Activated CD4-positive, alpha-beta memory T cell treated with anti-CD3 and anti-CD28 coated beads for 36 hours (primary cell): ENCODE data around the gene GATAD2A. TPM values are rescaled to one million over a fixed set of nuclear protein-coding genes. Genes with fewer than 3 reads are reported as not detected.
"Not testable (repeated sequence)": the region's sequence is repeated elsewhere in the genome, so short reads cannot be mapped to it uniquely, and the experiment has no call there.

Experiments
- CTCF ChIA-PET: fragments of 350-600 bp; sonication (Branson Sonifier 250); formaldehyde crosslinking; loops from one replicate; lab custom pipeline; 2021; ENCODE audit warnings: antibody characterized with exemption, inconsistent platforms; lab: Charles Lee
- POLR2A ChIA-PET: fragments of 350-600 bp; sonication (Branson Sonifier 250); formaldehyde crosslinking; loops from one replicate; lab custom pipeline; 2021; ENCODE audit warnings: antibody characterized with exemption; lab: Charles Lee
- DNase-seq: peaks from one replicate; pipeline ENCODE4 v3.0.0-alpha.2; 2020
- H3K27ac Mint-ChIP-seq: one replicate; pipeline ENCODE4 v1.8.0; 2021; ENCODE audit warnings: mixed read lengths
- H3K27me3 Mint-ChIP-seq: one replicate; pipeline ENCODE4 v1.8.0; 2021; ENCODE audit warnings: mixed read lengths
- H3K36me3 Mint-ChIP-seq: one replicate; pipeline ENCODE4 v1.8.0; 2021; ENCODE audit warnings: mixed read lengths
- H3K4me1 Mint-ChIP-seq: one replicate; pipeline ENCODE4 v1.8.0; 2021; ENCODE audit warnings: low read depth, mixed read lengths
- H3K4me3 Mint-ChIP-seq: one replicate; pipeline ENCODE4 v1.8.0; 2021; ENCODE audit warnings: mild to moderate bottlenecking, mixed read lengths
- H3K9me3 Mint-ChIP-seq: one replicate; pipeline ENCODE4 v1.8.0; 2021; ENCODE audit warnings: mixed read lengths
- intact Hi-C: fragments of 100-400 bp; cut with micrococcal nuclease; formaldehyde crosslinking; loops from one replicate; pipeline ENCODE4 v1.15.1; 2023
- total RNA-seq, 2 experiments: library from RNA; stranded (reverse); gene quantifications; one replicate each; pipeline ENCODE4 v1.2.3, GENCODE V29; 2021

The GATAD2A gene
- total RNA-seq, 2 experiments from 2014 or later: 114 TPM

GRCh38 chr19:19394333-19394732, 11.1 kb upstream of the GATAD2A start:
- H3K36me3 Mint-ChIP-seq, H3K9me3 Mint-ChIP-seq, POLR2A ChIA-PET, H3K4me3 Mint-ChIP-seq, intact Hi-C loops, CTCF ChIA-PET, DNase-seq, H3K27me3 Mint-ChIP-seq: not testable (repeated sequence)
- Mint-ChIP-seq H3K27ac (peak overlapping the region; percentile 72), H3K4me1 (peaks cover 44% of the 10 kb centered on the region)

GRCh38 chr19:19399733-19400433, 5.6 kb upstream of the GATAD2A start:
- ChIA-PET POLR2A (no interaction called here), CTCF (interaction anchor here (1.2 kb wide), 1 partner anchor 91 kb away, joined by 5 read pairs; no protein-coding TSS in a partner anchor)
- no peaks in the 10 kb centered on the region for H3K9me3 Mint-ChIP-seq
- H3K36me3 Mint-ChIP-seq: no peaks in the 10 kb centered on the region
- no peak for DNase-seq
- H3K27me3 Mint-ChIP-seq: no peaks in the 10 kb centered on the region
- H3K27ac Mint-ChIP-seq: peak overlapping the region; percentile 13
- peaks cover 35% of the 10 kb centered on the region for H3K4me1 Mint-ChIP-seq
- no peak overlapping the region for H3K4me3 Mint-ChIP-seq
- intact Hi-C loops: loop anchor here (10.0 kb wide), 1 partner anchor 265 kb away; the partner anchor contains the start of genes ATP13A1 and ZNF101

- Mint-ChIP-seq H3K27ac (peak overlapping the region; percentile 70), H3K36me3 (peaks cover 2% of the 10 kb centered on the region), H3K4me1 (peaks cover 48% of the 10 kb centered on the region), H3K9me3 (no peaks in the 10 kb centered on the region), H3K27me3 (no peaks in the 10 kb centered on the region), H3K4me3 (no peak overlapping the region)
- CTCF ChIA-PET: interaction anchor here (2.1 kb wide), 1 partner anchor 88 kb away, joined by 7 read pairs; no protein-coding TSS in a partner anchor
- POLR2A ChIA-PET: no interaction called here
- DNase-seq: no peak
- intact Hi-C loops: loop anchor here (10.0 kb wide), 1 partner anchor 262 kb away; the partner anchor contains the start of genes ATP13A1 and ZNF101
Measured at GRCh38 chr19:19402656-19403372, 2.7 kb upstream of the GATAD2A start.

DNA sequence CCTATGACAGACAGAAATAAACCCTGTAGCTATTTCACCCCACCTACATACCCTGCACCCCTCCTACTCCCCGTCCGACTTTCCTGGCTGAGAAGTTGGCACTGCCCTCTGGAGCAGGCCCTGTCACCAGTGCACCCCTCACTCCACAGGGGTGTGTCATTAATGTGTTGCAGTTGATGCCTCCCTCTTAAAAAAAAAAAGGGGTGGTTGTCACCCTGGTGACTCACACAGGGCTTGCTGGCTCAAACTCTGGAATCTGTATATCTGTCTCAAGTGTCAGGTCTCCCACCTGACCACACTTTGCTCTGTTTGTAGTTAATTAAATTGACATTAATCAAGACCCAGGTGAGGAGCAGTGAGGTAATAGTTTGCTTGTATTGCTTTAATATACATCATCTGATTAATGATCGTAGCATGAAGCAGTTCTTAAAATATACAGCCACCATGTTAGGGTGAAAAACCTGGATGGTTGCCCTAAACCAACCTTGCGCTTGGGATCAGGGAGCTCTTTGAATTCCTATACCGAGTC, 2.0 kb upstream of the GATAD2A start:
- Mint-ChIP-seq H3K27me3 (no peaks in the 10 kb centered on the region), H3K27ac (peak overlapping the region; percentile 70), H3K36me3 (peaks cover 2% of the 10 kb centered on the region), H3K9me3 (no peaks in the 10 kb centered on the region), H3K4me1 (peaks cover 54% of the 10 kb centered on the region), H3K4me3 (no peak overlapping the region)
- CTCF ChIA-PET: interaction anchor here (2.1 kb wide), 1 partner anchor 87 kb away, joined by 7 read pairs; no protein-coding TSS in a partner anchor
- DNase-seq: peak; percentile 28
- POLR2A ChIA-PET: no interaction called here
- intact Hi-C loops: loop anchor here (10.0 kb wide), 1 partner anchor 261 kb away; the partner anchor contains the start of genes ATP13A1 and ZNF101

- H3K4me1 Mint-ChIP-seq: peaks cover 71% of the 10 kb centered on the region
- CTCF ChIA-PET: interaction anchor here (0.8 to 4.0 kb wide), 14 partner anchors 11 to 84 kb away, joined by 3 to 36 read pairs (median 6); no protein-coding TSS in a partner anchor
- peak overlapping the region; percentile 95 for H3K4me3 Mint-ChIP-seq
- intact Hi-C loops: loop anchor here (1.0 to 10.0 kb wide), 9 partner anchors 21 to 374 kb away; partner anchors contain the start of genes ARMC6, ATP13A1, MAU2 and SLC25A42
- peaks cover 2% of the 10 kb centered on the region for H3K36me3 Mint-ChIP-seq
- H3K27me3 Mint-ChIP-seq: no peaks in the 10 kb centered on the region
- DNase-seq: peak; percentile 69
- H3K27ac Mint-ChIP-seq: peak overlapping the region; percentile 93
- H3K9me3 Mint-ChIP-seq: no peaks in the 10 kb centered on the region
- POLR2A ChIA-PET: interaction anchor here (0.6 to 3.4 kb wide), 10 partner anchors 8 to 84 kb away, joined by 3 to 23 read pairs (median 4); no protein-coding TSS in a partner anchor
Measured at GRCh38 chr19:19405971-19406877, 749 bp downstream of the GATAD2A start.

GRCh38 chr19:19406878-19407632, 1.6 kb downstream of the GATAD2A start:
- peak overlapping the region; percentile 93 for H3K27ac Mint-ChIP-seq
- ChIA-PET POLR2A (interaction anchor here (0.6 to 3.4 kb wide), 5 partner anchors 9 to 83 kb away, joined by 3 to 23 read pairs (median 3); no protein-coding TSS in a partner anchor), CTCF (interaction anchor here (0.8 to 4.0 kb wide), 10 partner anchors 11 to 182 kb away, joined by 3 to 36 read pairs (median 4); no protein-coding TSS in a partner anchor)
- no peaks in the 10 kb centered on the region for H3K27me3 Mint-ChIP-seq
- H3K9me3 Mint-ChIP-seq: no peaks in the 10 kb centered on the region
- peaks cover 2% of the 10 kb centered on the region for H3K36me3 Mint-ChIP-seq
- intact Hi-C loops: loop anchor here (1.0 to 10.0 kb wide), 8 partner anchors 40 to 375 kb away; partner anchors contain the start of genes ARMC6, ATP13A1, MAU2 and SLC25A42
- peak overlapping the region; percentile 95 for H3K4me3 Mint-ChIP-seq
- peaks cover 76% of the 10 kb centered on the region for H3K4me1 Mint-ChIP-seq
- DNase-seq: peak; percentile 79

GRCh38 chr19:19407633-19407930, 2.1 kb downstream of the GATAD2A start:
- ChIA-PET POLR2A (interaction anchor here (1.8 to 3.4 kb wide), 2 partner anchors 9 to 82 kb away, joined by 7 to 23 read pairs; no protein-coding TSS in a partner anchor), CTCF (interaction anchor here (0.9 to 4.0 kb wide), 3 partner anchors 52 to 183 kb away, joined by 3 to 36 read pairs (median 21); no protein-coding TSS in a partner anchor)
- DNase-seq: no peak
- intact Hi-C loops: loop anchor here (1.0 to 10.0 kb wide), 8 partner anchors 39 to 375 kb away; partner anchors contain the start of genes ARMC6, ATP13A1, MAU2 and SLC25A42
- peak overlapping the region; percentile 95 for H3K4me3 Mint-ChIP-seq
- H3K36me3 Mint-ChIP-seq: peaks cover 6% of the 10 kb centered on the region
- no peaks in the 10 kb centered on the region for H3K9me3 Mint-ChIP-seq
- H3K27me3 Mint-ChIP-seq: no peaks in the 10 kb centered on the region
- H3K27ac Mint-ChIP-seq: no peak overlapping the region
- H3K4me1 Mint-ChIP-seq: peaks cover 79% of the 10 kb centered on the region

GRCh38 chr19:19409205-19409604, 3.7 kb downstream of the GATAD2A start:
- CTCF ChIA-PET: interaction anchor here (3.7 kb wide), 1 partner anchor 81 kb away, joined by 21 read pairs; no protein-coding TSS in a partner anchor
- no peaks in the 10 kb centered on the region for H3K9me3 Mint-ChIP-seq
- H3K36me3 Mint-ChIP-seq: peaks cover 9% of the 10 kb centered on the region
- DNase-seq: no peak
- intact Hi-C loops: loop anchor here (5.0 to 10.0 kb wide), 4 partner anchors 87 to 377 kb away; partner anchors contain the start of genes ARMC6, ATP13A1, MAU2 and SUGP1
- POLR2A ChIA-PET: interaction anchor here (2.8 kb wide), 1 partner anchor 50 kb away, joined by 8 read pairs; no protein-coding TSS in a partner anchor
- H3K27me3 Mint-ChIP-seq: no peaks in the 10 kb centered on the region
- peak overlapping the region; percentile 1 for H3K27ac Mint-ChIP-seq
- H3K4me3 Mint-ChIP-seq: no peak overlapping the region
- H3K4me1 Mint-ChIP-seq: peaks cover 79% of the 10 kb centered on the region

GRCh38 chr19:19409631-19410030, 4.2 kb downstream of the GATAD2A start:
- intact Hi-C loops: loop anchor here (5.0 to 10.0 kb wide), 4 partner anchors 87 to 377 kb away; partner anchors contain the start of genes ARMC6, ATP13A1, MAU2 and SUGP1
- H3K27ac Mint-ChIP-seq: peak overlapping the region; percentile 16
- peaks cover 76% of the 10 kb centered on the region for H3K4me1 Mint-ChIP-seq
- ChIA-PET CTCF (interaction anchor here (3.7 kb wide), 1 partner anchor 80 kb away, joined by 21 read pairs; no protein-coding TSS in a partner anchor), POLR2A (interaction anchor here (1.1 to 2.8 kb wide), 2 partner anchors 45 to 50 kb away, joined by 3 to 8 read pairs; no protein-coding TSS in a partner anchor)
- H3K9me3 Mint-ChIP-seq: no peaks in the 10 kb centered on the region
- peaks cover 9% of the 10 kb centered on the region for H3K36me3 Mint-ChIP-seq
- no peaks in the 10 kb centered on the region for H3K27me3 Mint-ChIP-seq
- DNase-seq: no peak
- no peak overlapping the region for H3K4me3 Mint-ChIP-seq
